Small intestine (tissue), 7 donors: ENCODE results near the gene ZNF2. TPM values are rescaled to one million over a fixed set of nuclear protein-coding genes. Genes with fewer than 3 reads are reported as not detected.

Experiments
- DNase-seq, 2 donors: peaks; one replicate each; pipeline versions ENCODE4 v3.0.0 to v3.0.0-alpha.2; 2013
- FAIRE-seq: peaks from 2 replicates; lab custom pipeline; 2012; peaks lifted over from hg19 to GRCh38; lab: Jason Lieb, UNC
- H3K27ac ChIP-seq, 3 donors: one replicate each; pipeline ENCODE4 v1.5.1; 2013; ENCODE audit warnings: low read length in 2 of 3, mild to moderate bottlenecking in 2 of 3, control low read depth in 1 of 3, inconsistent platforms in 1 of 3, low read depth in 1 of 3, moderate library complexity in 1 of 3
- H3K27me3 ChIP-seq, 3 donors: one replicate each; pipeline ENCODE4 v1.6.1; 2013; ENCODE audit warnings: low read length in 3 of 3, inconsistent platforms in 1 of 3; ENCODE audit not compliant: control insufficient read depth in 3 of 3, insufficient read depth in 3 of 3
- H3K36me3 ChIP-seq, 3 donors: one replicate each; pipeline ENCODE4 v1.6.1; 2013; ENCODE audit warnings: low read length in 3 of 3, inconsistent platforms in 1 of 3, low read depth in 1 of 3, mild to moderate bottlenecking in 1 of 3, moderate library complexity in 1 of 3; ENCODE audit not compliant: control insufficient read depth in 3 of 3, insufficient read depth in 2 of 3
- H3K4me1 ChIP-seq, 3 donors: one replicate each; pipeline ENCODE4 v1.6.1; 2013; ENCODE audit warnings: low read length in 2 of 3, inconsistent platforms in 1 of 3, low read depth in 1 of 3, mild to moderate bottlenecking in 1 of 3, moderate library complexity in 1 of 3; ENCODE audit not compliant: control insufficient read depth in 3 of 3, insufficient read depth in 2 of 3
- H3K4me3 ChIP-seq, 3 donors: one replicate each; pipeline ENCODE4 v1.5.1; 2013; ENCODE audit warnings: low read length in 3 of 3, control low read depth in 1 of 3, inconsistent platforms in 1 of 3, low read depth in 1 of 3, mild to moderate bottlenecking in 1 of 3, moderate library complexity in 1 of 3
- H3K9me3 ChIP-seq, 2 donors: one replicate each; pipeline ENCODE4 v1.6.1; 2013; ENCODE audit warnings: low read depth in 1 of 2, low read length in 1 of 2; ENCODE audit not compliant: control insufficient read depth in 2 of 2, insufficient read depth in 1 of 2
- WGBS, 3 donors: extraction: QIAGEN DNeasy Blood & Tissue Kit; methylation state at CpG; one replicate each; pipeline ENCODE4 v1.1.7; 2013; 5-methylcytosine and 5-hydroxymethylcytosine counted together
- polyA plus RNA-seq, 4 donors: library from polyadenylated mRNA; stranded (reverse) in 3 of 4; unstranded in 1 of 4; fragments of 200-250 nt in 3 of 4; fragments of 120-200 nt in 1 of 4; gene quantifications; one replicate each; pipeline versions ENCODE4 v1.2.1 to v1.2.3, GENCODE V29; 2013
- donor health status: healthy with polysubstance abuse.
- donor health status: control.
- donor health status: control.
- donor health status: Bipolar disorder and iron deficiency.
- donor health status: healthy.

Gene ZNF2
- polyA plus RNA-seq, 4 donors, result 1.1 to 4.2 (median 1.6) TPM

GRCh38 chr2:95158441-95158840 lies 7.2 kb upstream of the ZNF2 start:
- FAIRE-seq (no peak), DNase-seq (peak in 1 of 2 donors; percentile 74)
- Histone ChIP-seq H3K27ac (peak overlapping the region; percentile 5 to 68 (median 14)), H3K4me3 (peak overlapping the region; percentile 65 to 80 (median 70)), H3K9me3 (peaks cover 0 to 35% of the 10 kb centered on the region in 2 donors), H3K4me1 (peaks cover 0 to 4% (median 0%) of the 10 kb centered on the region in 3 donors), H3K27me3 (no peaks in the 10 kb centered on the region), H3K36me3 (peaks cover 3 to 26% (median 5%) of the 10 kb centered on the region in 3 donors)
- WGBS, 3 donors, result 26 to 60% (median 43%) methylated on average over 10 of the region's 10 CpGs

- 1 to 5% (median 2%) methylated on average over 35 to 58 of the region's 58 CpGs for WGBS, 3 donors
- Histone ChIP-seq H3K36me3 (peaks cover 2 to 24% (median 4%) of the 10 kb centered on the region in 3 donors), H3K27me3 (no peaks in the 10 kb centered on the region), H3K27ac (peak overlapping the region; percentile 5 to 68 (median 41)), H3K4me3 (peak overlapping the region; percentile 65 to 80 (median 70)), H3K9me3 (peaks cover 0 to 30% of the 10 kb centered on the region in 2 donors), H3K4me1 (peaks cover 0 to 4% (median 0%) of the 10 kb centered on the region in 3 donors)
- DNase-seq (peak; percentile 51 to 77), FAIRE-seq (no peak)
These were observed 6.6 kb upstream of the ZNF2 start for GRCh38 chr2:95158891-95159619.

- DNase-seq (peak; percentile 67 to 88), FAIRE-seq (no peak)
- 6 to 10% (median 9%) methylated on average over 46 to 64 of the region's 64 CpGs for WGBS, 3 donors
- Histone ChIP-seq H3K4me3 (peak within 1 kb of the TSS; percentile 66 to 80 (median 70)), H3K4me1 (peaks cover 0 to 7% (median 0%) of the 10 kb centered on the region in 3 donors), H3K9me3 (peaks cover 0 to 24% of the 10 kb centered on the region in 2 donors), H3K36me3 (peaks cover 0 to 21% (median 0%) of the 10 kb centered on the region in 3 donors), H3K27me3 (no peaks in the 10 kb centered on the region), H3K27ac (peak within 1 kb of the TSS; percentile 5 to 77 (median 67))
These were observed 5.7 kb upstream of the ZNF2 start, which contains the start of gene ZNF514 for GRCh38 chr2:95159690-95160449. TSS of gene ZNF514 (minus strand) at chr2:95159848. CDS start at chr2:95153253, 6,595 bp downstream.

- peak overlapping the region; percentile 70 to 94 (median 80) for H3K27ac ChIP-seq
- no peak for DNase-seq
- H3K9me3 ChIP-seq, result no peaks in the 10 kb centered on the region
- no peaks in the 10 kb centered on the region for H3K27me3 ChIP-seq
- FAIRE-seq, result no peak
- 0 to 1% (median 1%) methylated on average over 9 of the region's 9 CpGs for WGBS, 3 donors
- H3K36me3 ChIP-seq, result no peaks in the 10 kb centered on the region
- peak overlapping the region; percentile 46 to 85 (median 78) for H3K4me3 ChIP-seq
- H3K4me1 ChIP-seq, result peaks cover 0 to 8% (median 6%) of the 10 kb centered on the region in 3 donors
These were observed 609 bp upstream of the ZNF2 start for GRCh38 chr2:95165030-95165370.

- DNase-seq (no peak), FAIRE-seq (no peak)
- Histone ChIP-seq H3K4me1 (peaks cover 0 to 8% (median 6%) of the 10 kb centered on the region in 3 donors), H3K4me3 (peak overlapping the region; percentile 20 to 85 (median 78)), H3K9me3 (no peaks in the 10 kb centered on the region), H3K27me3 (no peaks in the 10 kb centered on the region), H3K27ac (peak overlapping the region in 2 of 3 donors; percentile 58 to 94), H3K36me3 (no peaks in the 10 kb centered on the region)
- 4 to 8% (median 6%) methylated on average over 16 of the region's 16 CpGs for WGBS, 3 donors
These were observed 605 bp downstream of the ZNF2 start for GRCh38 chr2:95166065-95166763.

- Histone ChIP-seq H3K9me3 (no peaks in the 10 kb centered on the region), H3K4me1 (no peaks in the 10 kb centered on the region), H3K27ac (no peak overlapping the region), H3K36me3 (peaks cover 0 to 6% (median 0%) of the 10 kb centered on the region in 3 donors), H3K27me3 (no peaks in the 10 kb centered on the region), H3K4me3 (no peak overlapping the region)
- WGBS, 3 donors, result 81 to 87% (median 86%) methylated on average over 7 of the region's 7 CpGs
- DNase-seq (no peak), FAIRE-seq (no peak)
These were observed 6.3 kb downstream of the ZNF2 start for GRCh38 chr2:95171902-95172301.

- Histone ChIP-seq H3K9me3 (no peaks in the 10 kb centered on the region), H3K27me3 (no peaks in the 10 kb centered on the region), H3K27ac (no peak overlapping the region), H3K4me3 (no peak overlapping the region), H3K36me3 (peaks cover 2 to 11% (median 3%) of the 10 kb centered on the region in 3 donors), H3K4me1 (no peaks in the 10 kb centered on the region)
- DNase-seq (no peak), FAIRE-seq (no peak)
- WGBS, 3 donors, result 89 to 95% (median 95%) methylated on average over 2 of the region's 2 CpGs
These were observed 8.5 kb downstream of the ZNF2 start for GRCh38 chr2:95174031-95174542.
